Fibroblast of peridontal ligament (primary cell): ENCODE results near the gene PROSER3.

Experiments
- DNase-seq: peaks from one replicate; pipeline ENCODE4 v3.0.0-alpha.2; 2010; ENCODE audit errors: extremely low read depth

Gene PROSER3

GRCh38 chr19:35757749-35758608 lies at the start of gene PROSER3:
Gene PROSER3 (plus strand): TSS chr19:35758176. CDS start chr19:35758216, 40 bp downstream.
- peak; percentile 100 for DNase-seq

GRCh38 chr19:35708391-35708790 lies 49.6 kb upstream of the PROSER3 start:
- no peak for DNase-seq

- no peak for DNase-seq
Observed at GRCh38 chr19:35710784-35711723, 46.9 kb upstream of the PROSER3 start.

- DNase-seq, result no peak
Observed at GRCh38 chr19:35712567-35713505, 45.1 kb upstream of the PROSER3 start.

DNA sequence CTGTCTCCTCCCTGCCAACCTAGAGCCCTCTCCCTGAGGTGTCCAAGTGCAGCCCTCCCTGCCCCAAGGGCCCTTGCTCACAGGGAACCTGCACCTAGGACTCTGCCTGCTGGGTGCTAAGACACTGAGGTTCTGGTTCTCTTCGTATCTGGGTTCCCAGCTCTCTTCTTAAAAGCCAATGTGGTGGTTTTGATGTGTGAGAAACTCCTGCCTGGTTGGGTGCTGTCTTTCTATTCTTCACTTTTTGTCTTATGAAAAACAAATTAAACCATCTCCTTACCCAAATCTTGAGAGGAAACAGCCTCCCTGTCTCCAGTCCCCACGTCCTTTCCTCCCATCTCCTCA lies 44.5 kb upstream of the PROSER3 start:
- DNase-seq, result no peak

DNA sequence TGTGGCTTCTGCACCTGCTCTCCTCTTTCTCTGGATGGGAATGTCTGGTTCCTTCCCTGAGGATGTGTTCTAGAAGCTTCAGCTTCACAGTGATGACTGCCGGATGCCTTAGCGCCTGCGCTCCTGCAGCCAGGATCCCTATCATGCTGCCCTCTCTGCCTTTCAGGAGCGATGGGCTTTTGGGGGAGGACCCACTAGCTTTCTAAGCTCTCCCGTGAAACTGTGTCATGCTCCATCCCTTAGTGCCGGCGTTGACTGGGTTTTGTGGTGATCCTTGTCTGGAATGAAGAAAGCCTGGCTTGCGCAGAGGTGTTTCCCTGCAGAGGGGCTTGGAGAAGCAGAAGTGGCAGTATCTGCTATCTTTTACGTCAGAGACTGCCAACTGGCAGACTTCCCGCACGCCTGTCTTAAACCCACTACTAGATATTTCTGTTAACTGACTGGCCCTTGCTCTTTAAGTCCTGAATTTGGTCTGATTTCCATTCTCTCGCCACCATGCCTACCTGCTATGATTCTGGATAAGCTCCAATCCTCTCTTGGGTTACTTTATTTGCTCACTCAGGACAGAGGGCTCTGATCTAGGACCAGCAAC lies 44.0 kb upstream of the PROSER3 start:
- no peak for DNase-seq

DNA sequence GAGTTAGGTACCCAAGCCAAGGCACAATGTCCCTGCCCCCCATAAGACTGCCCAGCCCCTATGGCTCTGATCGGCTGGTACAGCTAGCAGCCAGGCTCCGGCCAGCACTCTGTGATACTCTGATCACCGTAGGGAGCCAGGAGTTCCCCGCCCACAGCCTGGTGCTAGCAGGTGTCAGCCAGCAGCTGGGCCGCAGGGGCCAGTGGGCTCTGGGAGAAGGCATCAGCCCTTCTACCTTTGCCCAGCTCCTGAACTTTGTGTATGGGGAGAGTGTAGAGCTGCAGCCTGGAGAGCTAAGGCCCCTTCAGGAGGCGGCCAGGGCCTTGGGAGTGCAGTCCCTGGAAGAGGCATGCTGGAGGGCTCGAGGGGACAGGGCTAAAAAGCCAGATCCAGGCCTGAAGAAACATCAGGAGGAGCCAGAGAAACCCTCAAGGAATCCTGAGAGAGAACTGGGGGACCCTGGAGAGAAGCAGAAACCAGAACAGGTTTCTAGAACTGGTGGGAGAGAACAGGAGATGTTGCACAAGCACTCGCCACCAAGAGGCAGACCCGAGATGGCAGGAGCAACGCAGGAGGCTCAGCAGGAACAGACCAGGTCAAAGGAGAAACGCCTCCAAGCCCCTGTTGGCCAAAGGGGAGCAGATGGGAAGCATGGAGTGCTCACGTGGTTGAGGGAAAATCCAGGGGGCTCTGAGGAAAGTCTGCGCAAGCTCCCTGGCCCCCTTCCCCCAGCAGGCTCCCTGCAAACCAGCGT lies 43.2 kb upstream of the PROSER3 start:
- no peak for DNase-seq

DNA sequence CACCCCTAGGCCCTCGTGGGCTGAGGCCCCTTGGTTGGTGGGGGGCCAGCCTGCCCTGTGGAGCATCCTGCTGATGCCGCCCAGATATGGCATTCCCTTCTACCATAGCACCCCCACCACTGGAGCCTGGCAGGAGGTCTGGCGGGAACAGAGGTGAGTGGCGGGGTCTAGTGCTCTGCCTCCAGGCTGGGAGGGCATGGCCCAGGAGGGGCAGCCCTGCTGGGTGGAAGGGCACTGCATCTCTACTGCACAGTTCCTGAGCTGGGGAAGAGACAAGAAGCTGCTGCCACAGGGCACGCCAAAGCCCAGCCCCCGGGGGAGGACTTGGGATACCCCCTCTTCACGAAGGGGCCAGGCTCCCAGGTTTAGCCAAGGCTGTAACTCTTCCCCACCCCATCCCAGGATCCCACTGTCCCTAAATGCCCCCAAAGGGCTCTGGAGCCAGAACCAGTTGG lies 42.6 kb upstream of the PROSER3 start:
- DNase-seq, result no peak

DNA sequence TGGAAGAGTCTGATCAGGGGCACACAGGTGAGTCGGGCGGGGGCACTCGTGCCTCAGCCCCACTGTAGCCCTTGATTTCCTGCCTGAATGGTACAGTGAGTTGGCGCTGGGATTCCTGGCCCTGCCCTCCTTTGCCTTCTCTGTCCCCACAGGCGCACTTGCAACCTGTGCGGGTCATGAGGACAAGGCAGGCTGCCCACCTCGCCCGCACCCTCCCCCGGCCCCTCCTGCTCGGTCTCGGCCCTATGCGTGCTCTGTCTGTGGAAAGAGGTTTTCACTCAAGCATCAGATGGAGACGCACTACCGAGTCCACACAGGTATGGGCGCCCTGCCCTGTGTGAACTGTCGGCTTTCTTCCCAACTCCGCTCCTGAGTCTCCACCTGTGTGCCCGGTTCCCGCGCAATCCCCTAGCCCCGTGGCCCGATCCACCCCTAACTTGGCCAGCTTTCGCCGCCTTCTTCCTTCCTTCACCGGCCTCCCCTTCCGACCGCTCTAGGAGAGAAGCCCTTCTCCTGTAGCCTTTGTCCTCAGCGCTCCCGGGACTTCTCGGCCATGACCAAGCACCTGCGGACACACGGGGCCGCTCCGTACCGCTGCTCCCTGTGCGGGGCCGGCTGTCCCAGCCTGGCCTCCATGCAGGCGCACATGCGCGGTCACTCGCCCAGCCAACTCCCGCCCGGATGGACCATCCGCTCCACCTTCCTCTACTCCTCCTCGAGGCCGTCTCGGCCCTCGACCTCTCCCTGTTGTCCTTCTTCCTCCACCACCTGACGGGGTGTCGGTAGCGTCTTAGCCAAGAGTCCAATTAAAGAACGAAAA lies 41.8 kb upstream of the PROSER3 start:
- no peak for DNase-seq

DNA sequence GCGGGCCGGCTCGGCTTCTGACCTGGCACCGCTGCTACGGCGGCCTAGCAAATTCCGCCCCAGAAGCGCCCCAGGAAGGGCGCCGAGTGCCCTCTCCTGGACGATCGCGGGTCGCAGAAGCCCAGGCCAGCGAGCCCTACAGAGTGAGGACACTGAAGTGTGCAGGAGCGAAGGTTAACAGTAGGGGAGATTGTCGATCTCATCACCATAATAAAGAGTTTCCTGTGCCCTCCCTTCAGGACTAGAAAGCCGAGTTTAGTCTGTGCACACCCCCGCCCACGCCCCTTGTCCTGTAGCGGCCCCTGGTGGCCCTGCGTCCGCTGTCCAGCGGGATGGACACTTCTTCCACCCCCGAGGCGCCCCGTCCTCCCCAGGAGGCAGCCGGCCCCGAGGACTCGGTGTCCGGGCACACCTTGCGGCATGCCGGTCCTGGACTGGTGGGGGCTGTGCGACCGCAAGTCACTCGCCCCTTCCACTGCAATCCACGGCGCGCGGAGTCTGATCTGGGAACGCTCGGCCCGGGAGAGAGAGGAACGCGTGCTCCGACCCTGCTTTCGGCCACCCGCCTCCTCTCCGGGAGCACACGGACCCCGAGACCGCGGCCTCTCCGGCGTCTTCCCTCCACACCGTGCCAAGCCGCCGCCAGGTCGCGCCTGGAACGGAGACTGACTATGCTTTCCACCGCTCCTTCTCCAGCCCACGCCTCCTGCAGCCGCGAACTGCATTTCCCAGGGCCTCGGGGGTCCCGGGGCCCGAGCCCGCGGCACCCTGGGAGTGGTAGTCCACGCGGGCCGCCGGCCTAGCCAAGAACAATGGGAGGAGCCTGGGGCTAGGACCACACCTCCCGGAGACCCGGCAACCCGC lies 40.9 kb upstream of the PROSER3 start:
- peak; percentile 90 for DNase-seq

- DNase-seq, result no peak
Observed at GRCh38 chr19:35717665-35718344, 40.2 kb upstream of the PROSER3 start, which contains the start of gene KMT2B. Gene KMT2B (plus strand): TSS chr19:35718003. CDS start chr19:35718019, 16 bp downstream.

GRCh38 chr19:35718345-35719041 lies 39.5 kb upstream of the PROSER3 start:
- DNase-seq, result no peak

- no peak for DNase-seq
Observed at GRCh38 chr19:35719402-35720162, 38.4 kb upstream of the PROSER3 start.

DNA sequence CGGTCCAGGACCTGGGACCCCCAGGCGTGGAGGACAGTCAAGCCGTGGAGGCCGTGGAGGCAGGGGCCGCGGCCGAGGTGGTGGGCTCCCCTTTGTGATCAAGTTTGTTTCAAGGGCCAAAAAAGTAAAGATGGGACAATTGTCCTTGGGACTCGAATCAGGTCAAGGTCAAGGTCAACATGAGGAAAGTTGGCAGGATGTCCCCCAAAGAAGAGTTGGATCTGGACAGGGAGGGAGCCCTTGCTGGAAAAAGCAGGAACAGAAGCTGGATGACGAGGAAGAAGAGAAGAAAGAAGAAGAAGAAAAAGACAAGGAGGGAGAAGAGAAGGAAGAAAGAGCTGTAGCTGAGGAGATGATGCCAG lies 37.8 kb upstream of the PROSER3 start:
- DNase-seq, result no peak

DNA sequence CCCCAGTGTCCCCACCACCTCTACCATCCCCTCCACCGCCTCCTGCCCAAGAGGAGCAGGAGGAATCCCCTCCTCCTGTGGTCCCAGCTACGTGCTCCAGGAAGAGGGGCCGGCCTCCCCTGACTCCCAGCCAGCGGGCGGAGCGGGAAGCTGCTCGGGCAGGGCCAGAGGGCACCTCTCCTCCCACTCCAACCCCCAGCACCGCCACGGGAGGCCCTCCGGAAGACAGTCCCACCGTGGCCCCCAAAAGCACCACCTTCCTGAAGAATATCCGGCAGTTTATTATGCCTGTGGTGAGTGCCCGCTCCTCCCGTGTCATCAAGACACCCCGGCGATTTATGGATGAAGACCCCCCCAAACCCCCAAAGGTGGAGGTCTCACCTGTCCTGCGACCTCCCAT lies 37.3 kb upstream of the PROSER3 start:
- DNase-seq, result no peak

DNA sequence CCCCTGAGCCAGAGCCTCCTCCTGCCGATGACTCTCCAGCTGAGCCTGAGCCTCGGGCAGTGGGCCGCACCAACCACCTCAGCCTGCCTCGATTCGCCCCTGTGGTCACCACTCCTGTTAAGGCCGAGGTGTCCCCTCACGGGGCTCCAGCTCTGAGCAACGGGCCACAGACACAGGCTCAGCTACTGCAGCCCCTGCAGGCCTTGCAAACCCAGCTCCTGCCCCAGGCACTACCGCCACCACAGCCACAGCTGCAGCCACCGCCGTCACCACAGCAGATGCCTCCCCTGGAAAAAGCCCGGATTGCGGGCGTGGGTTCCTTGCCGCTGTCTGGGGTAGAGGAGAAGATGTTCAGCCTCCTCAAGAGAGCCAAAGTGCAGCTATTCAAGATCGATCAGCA lies 36.6 kb upstream of the PROSER3 start:
- DNase-seq, result no peak

DNA sequence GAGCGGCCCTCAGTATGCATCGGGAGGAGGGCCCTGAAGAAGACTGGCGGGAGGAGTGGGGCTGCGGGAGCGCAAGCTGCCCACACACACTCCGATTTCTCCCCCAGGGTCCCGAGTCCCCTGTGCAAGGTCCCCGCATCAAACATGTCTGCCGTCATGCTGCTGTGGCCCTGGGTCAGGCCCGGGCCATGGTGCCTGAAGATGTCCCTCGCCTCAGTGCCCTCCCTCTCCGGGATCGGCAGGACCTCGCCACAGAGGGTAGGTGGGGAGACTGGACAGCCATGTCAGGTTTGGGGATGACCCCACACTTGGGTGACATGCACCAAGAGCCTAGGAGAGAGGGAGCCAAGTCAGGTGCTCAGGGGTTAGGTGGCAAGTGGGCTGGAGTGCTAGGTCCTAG lies 35.5 kb upstream of the PROSER3 start:
- DNase-seq, result no peak
